GM12892 (cell line): Measurements from ENCODE around the gene CFAP61.

Source experiments
- POLR2A ChIP-seq: IDR thresholded peaks from 2 replicates; pipeline ENCODE4 v1.6.1; 2011; ENCODE audit warnings: low read depth, low read length, control low read depth
- POLR2AphosphoS5 ChIP-seq: IDR thresholded peaks from 2 replicates; pipeline ENCODE4 v1.6.1; 2011; ENCODE audit warnings: low read depth, low read length, control low read depth
- TAF1 ChIP-seq: IDR thresholded peaks from 2 replicates; pipeline ENCODE4 v1.6.1; 2011; ENCODE audit warnings: low read depth, mild to moderate bottlenecking, control low read depth, low read length, borderline replicate concordance

DNA sequence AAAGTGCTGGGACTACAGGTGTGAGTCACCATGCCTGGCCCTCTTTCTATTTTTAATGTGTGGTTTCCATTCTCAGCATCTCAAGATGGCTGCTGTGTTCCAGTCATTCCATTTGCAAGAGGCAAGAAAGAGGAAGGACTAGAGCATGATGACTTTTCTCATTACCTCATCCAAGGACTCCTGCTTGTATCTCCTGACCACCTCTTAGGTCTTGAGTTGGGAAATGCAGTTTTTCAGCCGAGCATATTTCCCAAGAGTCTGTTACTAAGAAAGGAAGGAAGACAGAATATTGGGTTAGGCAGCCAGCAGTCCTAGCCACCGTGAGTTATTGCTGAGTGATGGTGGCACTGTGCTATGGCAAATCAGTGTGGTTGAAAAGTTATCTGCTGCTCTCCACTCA is 207.2 kb downstream of the CFAP61 start:
- TF ChIP-seq POLR2AphosphoS5 (no peak), POLR2A (no peak), TAF1 (no peak)
